ENCODE data around the gene ZNRF4.

ZNRF4 gene

DNA sequence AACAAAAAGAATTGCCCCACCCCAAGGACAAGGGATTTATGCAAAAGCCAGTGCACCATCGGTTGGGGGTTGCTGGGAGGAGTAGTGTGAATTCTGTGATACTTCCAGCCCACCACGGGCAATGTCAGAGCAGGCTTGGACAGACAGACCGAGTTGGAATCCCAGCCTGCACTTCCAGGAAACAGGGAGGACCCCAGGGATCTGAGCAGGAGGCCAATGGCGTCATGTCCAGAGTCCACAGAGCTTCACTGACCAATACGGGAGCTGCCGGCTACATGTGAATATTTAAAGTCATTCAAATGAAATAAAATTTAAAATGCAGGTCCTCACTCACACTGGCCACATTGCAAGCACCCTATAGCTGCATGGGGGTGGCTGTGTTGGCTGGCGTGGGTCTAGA is 10.9 kb downstream of the ZNRF4 start:
- Histone ChIP-seq H3K4me1 (no peaks in the 10 kb centered on the region), H3K27me3 (peaks cover 0 to 37% of the 10 kb centered on the region in 2 donors), H3K4me3 (no peak overlapping the region), H3K9me3 (no peaks in the 10 kb centered on the region), H3K36me3 (no peaks in the 10 kb centered on the region), H3K27ac (no peak overlapping the region)
- no peak for DNase-seq
- intact Hi-C loops (cut with DNase I; ENCODE audit: low total_unique reads) = no loop called here
- TF ChIP-seq, protein P1, sequence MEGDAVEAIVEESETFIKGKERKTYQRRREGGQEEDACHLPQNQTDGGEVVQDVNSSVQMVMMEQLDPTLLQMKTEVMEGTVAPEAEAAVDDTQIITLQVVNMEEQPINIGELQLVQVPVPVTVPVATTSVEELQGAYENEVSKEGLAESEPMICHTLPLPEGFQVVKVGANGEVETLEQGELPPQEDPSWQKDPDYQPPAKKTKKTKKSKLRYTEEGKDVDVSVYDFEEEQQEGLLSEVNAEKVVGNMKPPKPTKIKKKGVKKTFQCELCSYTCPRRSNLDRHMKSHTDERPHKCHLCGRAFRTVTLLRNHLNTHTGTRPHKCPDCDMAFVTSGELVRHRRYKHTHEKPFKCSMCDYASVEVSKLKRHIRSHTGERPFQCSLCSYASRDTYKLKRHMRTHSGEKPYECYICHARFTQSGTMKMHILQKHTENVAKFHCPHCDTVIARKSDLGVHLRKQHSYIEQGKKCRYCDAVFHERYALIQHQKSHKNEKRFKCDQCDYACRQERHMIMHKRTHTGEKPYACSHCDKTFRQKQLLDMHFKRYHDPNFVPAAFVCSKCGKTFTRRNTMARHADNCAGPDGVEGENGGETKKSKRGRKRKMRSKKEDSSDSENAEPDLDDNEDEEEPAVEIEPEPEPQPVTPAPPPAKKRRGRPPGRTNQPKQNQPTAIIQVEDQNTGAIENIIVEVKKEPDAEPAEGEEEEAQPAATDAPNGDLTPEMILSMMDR (IDR thresholded peaks at IDR 0.05) = no peak

DNA sequence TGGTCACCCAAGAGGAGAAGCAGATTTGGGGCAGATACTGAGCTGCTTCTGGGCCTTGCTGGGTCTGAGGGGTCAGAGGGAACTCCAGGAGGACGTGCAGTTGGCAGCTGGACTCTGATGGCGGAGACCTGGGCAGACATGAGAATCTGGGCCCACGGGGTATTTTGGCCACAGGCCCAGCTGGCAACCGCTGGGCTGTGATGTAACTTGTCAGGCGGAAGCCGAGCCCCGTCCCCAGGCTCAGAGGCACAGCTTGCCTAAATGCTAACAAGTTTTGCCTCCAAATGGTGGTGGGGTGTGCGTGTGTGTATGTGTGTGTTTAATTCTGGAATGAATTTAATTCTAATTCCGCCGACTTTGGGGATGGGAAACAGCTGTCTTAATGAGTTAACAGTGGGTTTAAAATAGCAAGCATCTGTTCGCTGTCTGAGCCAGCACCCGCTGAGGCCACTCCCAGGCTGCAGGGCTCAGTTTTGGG is 11.6 kb downstream of the ZNRF4 start:
- Histone ChIP-seq H3K27ac (no peak overlapping the region), H3K4me1 (no peaks in the 10 kb centered on the region), H3K36me3 (no peaks in the 10 kb centered on the region), H3K4me3 (no peak overlapping the region), H3K9me3 (no peaks in the 10 kb centered on the region), H3K27me3 (peaks cover 0 to 37% of the 10 kb centered on the region in 2 donors)
- intact Hi-C loops (cut with DNase I; ENCODE audit: low total_unique reads) = no loop called here
- TF ChIP-seq, protein P1 (IDR thresholded peaks at IDR 0.05) = no peak
- no peak for DNase-seq

DNA sequence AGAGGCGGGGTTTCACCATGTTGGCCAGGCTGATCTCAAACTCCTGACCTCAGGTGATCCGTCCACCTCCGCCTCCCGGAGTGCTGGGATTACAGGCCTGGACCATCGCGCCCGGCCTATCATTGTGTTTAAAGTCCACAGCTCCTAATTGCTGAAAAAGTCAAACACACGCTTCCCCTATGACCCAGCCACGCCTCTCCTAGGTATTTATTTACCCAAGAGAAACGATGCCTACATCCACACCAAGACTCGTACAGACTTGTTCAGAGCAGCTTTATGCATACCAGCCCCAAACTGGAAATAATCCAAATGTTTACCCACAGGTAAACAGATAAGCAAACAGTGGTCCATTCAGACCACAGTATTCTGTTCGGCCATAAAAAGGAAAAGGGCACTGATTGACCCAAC is 15.1 kb downstream of the ZNRF4 start:
- H3K4me1 ChIP-seq = no peaks in the 10 kb centered on the region
- H3K4me3 ChIP-seq = no peak overlapping the region
- intact Hi-C loops (cut with DNase I; ENCODE audit: low total_unique reads) = no loop called here
- no peaks in the 10 kb centered on the region for H3K9me3 ChIP-seq
- peaks cover 0 to 58% of the 10 kb centered on the region in 2 donors for H3K27me3 ChIP-seq
- H3K36me3 ChIP-seq = no peaks in the 10 kb centered on the region
- H3K27ac ChIP-seq = no peak overlapping the region
- no peak for DNase-seq
- TF ChIP-seq, protein P1 (IDR thresholded peaks at IDR 0.05) = no peak

DNA sequence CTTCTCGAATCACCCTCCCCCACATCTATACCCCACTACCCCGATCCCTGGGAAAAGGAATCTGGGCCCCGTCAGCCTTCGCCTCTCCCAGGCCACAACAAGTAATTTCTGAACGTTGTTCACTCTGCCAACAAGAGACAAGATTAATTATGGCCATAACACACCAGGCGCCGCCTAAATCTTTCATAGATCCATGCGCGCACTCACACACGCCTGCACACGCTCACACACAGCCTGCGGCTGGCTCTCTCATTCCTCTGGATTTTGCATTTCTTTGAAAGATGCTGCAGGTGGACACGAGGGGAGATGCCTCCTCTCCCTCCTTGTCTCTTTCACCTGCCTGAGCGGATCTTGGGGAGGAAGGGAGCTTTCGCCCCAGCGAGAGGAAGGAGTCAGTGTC is 17.1 kb downstream of the ZNRF4 start:
- no peak for DNase-seq
- no peaks in the 10 kb centered on the region for H3K9me3 ChIP-seq
- H3K27me3 ChIP-seq = peaks cover 0 to 48% of the 10 kb centered on the region in 2 donors
- no peaks in the 10 kb centered on the region for H3K4me1 ChIP-seq
- no peak overlapping the region for H3K4me3 ChIP-seq
- no peaks in the 10 kb centered on the region for H3K36me3 ChIP-seq
- H3K27ac ChIP-seq = no peak overlapping the region
- intact Hi-C loops (cut with DNase I; ENCODE audit: low total_unique reads) = no loop called here
- TF ChIP-seq, protein P1 (IDR thresholded peaks at IDR 0.05) = no peak

DNA sequence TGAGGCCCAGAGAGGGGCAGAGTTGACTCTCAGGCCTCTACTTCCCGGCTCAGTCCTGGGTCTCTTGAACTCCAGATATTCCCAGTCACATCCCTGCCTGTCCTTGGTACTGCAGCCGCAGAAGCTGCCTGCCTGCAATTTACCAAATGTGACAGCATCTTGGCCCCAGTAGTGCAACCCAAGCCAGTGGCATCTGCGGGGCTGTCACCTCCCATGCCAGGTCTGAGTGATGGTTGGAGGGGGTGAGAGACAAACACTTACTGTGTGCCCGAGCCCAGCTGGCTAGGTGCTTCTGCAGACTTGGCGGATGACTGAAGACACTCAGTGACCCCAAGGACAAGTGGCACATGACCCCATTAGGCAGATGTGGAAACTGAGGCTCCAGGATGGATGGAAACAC is 18.4 kb downstream of the ZNRF4 start:
- H3K36me3 ChIP-seq = no peaks in the 10 kb centered on the region
- peaks cover 0 to 53% of the 10 kb centered on the region in 2 donors for H3K27me3 ChIP-seq
- no peak overlapping the region for H3K27ac ChIP-seq
- no peak for DNase-seq
- peaks cover 0 to 6% (median 0%) of the 10 kb centered on the region in 4 donors for H3K4me1 ChIP-seq
- H3K4me3 ChIP-seq = no peak overlapping the region
- intact Hi-C loops (cut with DNase I; ENCODE audit: low total_unique reads) = no loop called here
- no peaks in the 10 kb centered on the region for H3K9me3 ChIP-seq
- TF ChIP-seq, protein P1 (IDR thresholded peaks at IDR 0.05) = no peak

Measured in tibial artery (tissue), 4 donors.